Erythroblast (primary cell): ENCODE measurements around the gene SCAMP3.

Experiments
- GATA1 ChIP-seq: IDR thresholded peaks from 2 replicates; pipeline ENCODE4 v1.6.1; 2011; ENCODE audit warnings: low read depth, mild to moderate bottlenecking, control low read depth, low read length, moderate library complexity
- POLR2A ChIP-seq: IDR thresholded peaks from 2 replicates; pipeline ENCODE4 v1.6.1; 2011; ENCODE audit warnings: mild to moderate bottlenecking, low read length

- no peak for TF ChIP-seq POLR2A
- TF ChIP-seq GATA1 = no peak
Observed at GRCh38 chr1:155277902-155278688, 15.9 kb upstream of the SCAMP3 start.
